Activated CD4-positive, CD25-positive, alpha-beta regulatory T cell treated with anti-CD3 and anti-CD28 coated beads, Interleukin-2, amount 50 U/mL, for 16 hours (primary cell): Measurements from ENCODE around the gene ZNF462.
"Not testable (repeated sequence)": the region's sequence is repeated elsewhere in the genome, so short reads cannot be mapped to it uniquely, and the experiment has no call there.

Experiments
- DNase-seq: peaks from one replicate; pipeline ENCODE4 v3.0.0-alpha.2; 2020; ENCODE audit warnings: low read depth, low spot score

ZNF462 gene

GRCh38 chr9:106962615-106963363 is 99.8 kb downstream of the ZNF462 start:
- DNase-seq, result no peak

DNA sequence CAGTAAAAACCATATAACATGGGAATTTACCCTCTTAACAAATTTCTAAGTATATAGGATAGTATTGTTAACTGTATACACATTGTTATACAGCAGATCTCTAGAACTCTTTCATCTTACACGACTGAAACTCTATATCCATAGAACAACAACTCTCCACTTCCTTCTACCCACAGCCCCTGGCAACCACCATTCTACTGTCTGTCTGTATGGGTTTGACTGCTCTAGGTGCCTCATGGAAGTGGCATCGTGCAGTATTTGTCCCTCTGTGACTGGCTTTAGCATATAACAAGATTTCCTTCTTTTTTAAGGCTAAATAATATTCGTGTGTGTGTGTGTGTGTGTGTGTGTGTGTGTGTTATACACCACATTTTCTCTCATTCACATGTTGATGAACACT is 100.7 kb downstream of the ZNF462 start:
- DNase-seq, result no peak

- DNase-seq, result no peak
Measured at GRCh38 chr9:106964329-106964728, 101.4 kb downstream of the ZNF462 start.

DNA sequence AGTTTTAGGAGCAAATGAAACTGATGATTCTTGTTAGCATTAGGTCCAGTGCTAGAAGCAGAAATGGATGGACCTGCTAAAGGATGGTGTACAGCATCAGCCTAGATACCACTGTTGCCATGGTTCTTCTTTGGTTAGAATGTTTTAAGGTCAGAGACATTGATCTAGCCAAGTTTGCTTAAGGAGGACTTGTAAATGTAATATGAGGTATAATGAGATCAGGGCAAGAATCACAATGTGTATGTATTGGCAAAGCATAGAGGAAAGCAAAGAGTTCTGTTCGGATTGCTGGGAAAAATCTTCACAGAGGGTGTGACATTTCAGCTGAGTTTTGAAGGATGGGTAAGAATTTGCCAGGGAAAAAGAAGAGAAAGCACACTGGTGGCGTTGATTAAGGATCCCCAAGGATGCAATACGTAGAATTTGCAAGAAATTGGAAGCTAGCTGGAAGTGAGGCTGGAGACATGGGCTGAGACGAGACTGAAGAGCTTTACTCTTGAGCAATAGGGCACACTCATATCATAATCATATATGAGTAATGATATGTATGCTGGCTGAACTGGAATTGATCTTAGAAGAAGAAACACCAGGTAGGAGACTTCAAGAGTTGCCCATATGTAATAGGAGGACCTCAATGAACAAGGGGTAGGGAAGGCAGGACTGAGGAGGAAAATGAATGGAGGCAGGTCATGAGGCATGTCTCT is 102.0 kb downstream of the ZNF462 start:
- no peak for DNase-seq

- DNase-seq, result no peak
Measured at GRCh38 chr9:106966481-106966880, 103.5 kb downstream of the ZNF462 start.

GRCh38 chr9:106969696-106970095 is 106.7 kb downstream of the ZNF462 start:
- DNase-seq, result no peak

- DNase-seq, result no peak
Measured at GRCh38 chr9:106970219-106970975, 107.4 kb downstream of the ZNF462 start.

- DNase-seq, result no peak
Measured at GRCh38 chr9:106970976-106971457, 108.1 kb downstream of the ZNF462 start.

GRCh38 chr9:106972082-106972481 is 109.1 kb downstream of the ZNF462 start:
- DNase-seq, result no peak

- no peak for DNase-seq
Measured at GRCh38 chr9:106974341-106974740, 111.4 kb downstream of the ZNF462 start.

GRCh38 chr9:106976772-106977171 is 113.8 kb downstream of the ZNF462 start:
- no peak for DNase-seq

GRCh38 chr9:106980551-106981101 is 117.7 kb downstream of the ZNF462 start:
- no peak for DNase-seq

- no peak for DNase-seq
Measured at GRCh38 chr9:106981396-106982287, 118.7 kb downstream of the ZNF462 start.

DNA sequence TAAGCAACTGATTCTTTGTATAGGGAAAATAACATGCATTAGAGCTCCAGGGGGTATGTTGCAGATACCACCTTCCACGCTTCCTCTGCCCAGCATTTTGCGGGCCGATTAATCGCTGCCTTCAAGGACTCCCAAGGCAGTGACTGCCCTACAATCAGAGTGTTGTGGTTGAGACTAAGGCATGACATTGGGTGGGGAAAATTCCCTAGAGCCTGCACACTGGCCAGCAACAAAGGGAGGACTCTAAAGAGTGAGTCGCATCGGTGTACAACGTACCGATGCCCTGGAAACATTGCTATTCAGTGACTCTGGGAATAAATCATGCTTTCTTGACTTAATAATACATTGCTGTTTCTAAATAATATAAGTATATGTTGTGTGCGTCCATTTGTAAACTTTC is 119.7 kb downstream of the ZNF462 start:
- DNase-seq, result no peak

GRCh38 chr9:106983346-106983745 is 120.4 kb downstream of the ZNF462 start:
- no peak for DNase-seq

DNA sequence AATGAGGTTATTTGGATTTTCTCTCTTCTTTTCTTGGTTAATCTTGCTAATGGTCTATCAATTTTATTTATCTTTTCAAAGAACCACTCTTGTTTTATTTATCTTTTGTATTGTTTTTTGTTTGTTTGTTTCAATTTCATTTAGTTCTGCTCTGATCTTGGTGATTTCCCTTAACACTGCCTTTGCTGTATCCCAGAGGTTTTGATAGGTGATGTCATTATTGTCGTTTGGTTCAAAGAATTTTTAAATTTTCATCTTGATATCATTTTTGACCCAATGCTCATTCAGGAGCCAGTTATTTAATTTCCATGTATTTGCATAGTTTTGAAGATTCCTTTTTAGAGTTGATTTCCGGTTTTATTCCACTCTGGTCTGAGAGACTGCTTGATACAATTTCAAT is 126.9 kb downstream of the ZNF462 start:
- DNase-seq, result not testable (repeated sequence)

- no peak for DNase-seq
Measured at GRCh38 chr9:106992186-106992585, 129.2 kb downstream of the ZNF462 start.

- DNase-seq, result no peak
Measured at GRCh38 chr9:106993603-106994002, 130.6 kb downstream of the ZNF462 start.

- DNase-seq, result no peak
Measured at GRCh38 chr9:106994463-106994862, 131.5 kb downstream of the ZNF462 start.

- DNase-seq, result no peak
Measured at GRCh38 chr9:107000218-107000617, 137.3 kb downstream of the ZNF462 start.

DNA sequence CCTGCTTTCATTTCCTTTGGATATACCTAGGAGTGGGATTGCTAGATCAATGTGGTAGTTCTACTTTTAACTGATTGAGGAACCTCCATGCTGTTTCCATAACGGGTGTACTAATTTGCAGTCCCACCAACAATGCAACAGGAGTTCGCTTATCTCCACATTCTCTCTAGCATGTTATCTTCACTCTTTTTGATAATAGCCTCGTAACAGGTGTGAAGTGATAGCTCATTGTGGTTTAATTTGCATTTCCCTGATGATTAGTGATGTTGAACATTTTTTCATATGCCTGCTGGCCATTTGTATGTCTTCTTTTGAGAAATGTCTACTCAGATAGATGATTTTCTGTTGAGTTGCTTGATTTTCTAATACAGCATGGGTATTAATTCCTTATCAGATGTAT is 142.2 kb downstream of the ZNF462 start:
- DNase-seq, result no peak
